Uterus (tissue), 4 donors: ENCODE data around the gene DBNL. TPM values are rescaled to one million over a fixed set of nuclear protein-coding genes. Genes with fewer than 3 reads are reported as not detected.

Experiments
- DNase-seq, 2 donors: peaks; one replicate each; pipeline ENCODE4 v3.0.0-alpha.2; 2019 to 2020
- H3K27ac ChIP-seq, 2 donors: fragments of 200-600 bp; sonication (generic); 1 replicate in 1 of 2; 2 replicates in 1 of 2; pipeline ENCODE4 v1.5.1; 2016 to 2018
- H3K27me3 ChIP-seq, 2 donors: fragments of 200-600 bp; sonication (generic); one replicate each; pipeline ENCODE4 v1.5.1; 2018 to 2019; ENCODE audit warnings: control low read depth in 1 of 2
- H3K36me3 ChIP-seq, 2 donors: fragments of 200-600 bp; sonication (generic); one replicate each; pipeline ENCODE4 v1.5.1; 2019; ENCODE audit warnings: control low read depth in 1 of 2
- H3K4me1 ChIP-seq, 2 donors: fragments of 200-600 bp; sonication (generic); one replicate each; pipeline ENCODE4 v1.5.1; 2018 to 2019; ENCODE audit warnings: control low read depth in 1 of 2
- H3K4me3 ChIP-seq, 2 donors: fragments of 200-600 bp; sonication (generic); 1 replicate in 1 of 2; 2 replicates in 1 of 2; pipeline ENCODE4 v1.5.1; 2018 to 2019; ENCODE audit warnings: mild to moderate bottlenecking in 1 of 2
- H3K9me3 ChIP-seq, 2 donors: fragments of 200-600 bp; sonication (generic); one replicate each; pipeline ENCODE4 v1.5.1; 2019; ENCODE audit warnings: control low read depth in 1 of 2
- POLR2A ChIP-seq, 2 donors: fragments of 450-650 bp; IDR thresholded peaks; one replicate each; pipeline ENCODE4 v1.6.1; 2016; ENCODE audit warnings: antibody characterized with exemption in 2 of 2, mild to moderate bottlenecking in 1 of 2, moderate library complexity in 1 of 2
- intact Hi-C: fragments of 100-400 bp; cut with DNase I; formaldehyde crosslinking; loops from one replicate; pipeline ENCODE4 v1.15.1; 2023; ENCODE audit warnings: low total_unique reads
- total RNA-seq, 4 donors: library from RNA; depleted of rRNA in 3 of 4; stranded (reverse); fragments of >200 nt in 3 of 4; gene quantifications; one replicate each; pipeline versions ENCODE4 v1.1.0 to v1.2.4, GENCODE V29; 2014 to 2023
- TF ChIP-seq, protein P1 (sequence below), 4 experiments: fragments of 200-600 bp in 2 of 4; fragments of 450-650 bp in 2 of 4; sonication (generic) in 2 of 4; IDR thresholded peaks; one replicate each; pipeline ENCODE4 v1.5.1; 2016 to 2019; ENCODE audit warnings: antibody characterized with exemption in 4 of 4, mild to moderate bottlenecking in 2 of 4, moderate library complexity in 1 of 4
- donor health status: DM: yes; HTN: yes; CAD: no.

DBNL gene
- total RNA-seq, 4 donors from 2014 or later, result 71.5 to 113 (median 91.0) TPM

- no peaks in the 10 kb centered on the region for H3K9me3 ChIP-seq
- intact Hi-C loops, result no loop called here
Measured at GRCh38 chr7:44042221-44042620, 2.3 kb upstream of the DBNL start.

GRCh38 chr7:44043902-44044301, 600 bp upstream of the DBNL start:
- no peaks in the 10 kb centered on the region for H3K36me3 ChIP-seq
- no peaks in the 10 kb centered on the region for H3K27me3 ChIP-seq
- TF ChIP-seq, protein P1, sequence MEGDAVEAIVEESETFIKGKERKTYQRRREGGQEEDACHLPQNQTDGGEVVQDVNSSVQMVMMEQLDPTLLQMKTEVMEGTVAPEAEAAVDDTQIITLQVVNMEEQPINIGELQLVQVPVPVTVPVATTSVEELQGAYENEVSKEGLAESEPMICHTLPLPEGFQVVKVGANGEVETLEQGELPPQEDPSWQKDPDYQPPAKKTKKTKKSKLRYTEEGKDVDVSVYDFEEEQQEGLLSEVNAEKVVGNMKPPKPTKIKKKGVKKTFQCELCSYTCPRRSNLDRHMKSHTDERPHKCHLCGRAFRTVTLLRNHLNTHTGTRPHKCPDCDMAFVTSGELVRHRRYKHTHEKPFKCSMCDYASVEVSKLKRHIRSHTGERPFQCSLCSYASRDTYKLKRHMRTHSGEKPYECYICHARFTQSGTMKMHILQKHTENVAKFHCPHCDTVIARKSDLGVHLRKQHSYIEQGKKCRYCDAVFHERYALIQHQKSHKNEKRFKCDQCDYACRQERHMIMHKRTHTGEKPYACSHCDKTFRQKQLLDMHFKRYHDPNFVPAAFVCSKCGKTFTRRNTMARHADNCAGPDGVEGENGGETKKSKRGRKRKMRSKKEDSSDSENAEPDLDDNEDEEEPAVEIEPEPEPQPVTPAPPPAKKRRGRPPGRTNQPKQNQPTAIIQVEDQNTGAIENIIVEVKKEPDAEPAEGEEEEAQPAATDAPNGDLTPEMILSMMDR (IDR thresholded peaks at IDR 0.05), result no peak
- TF ChIP-seq POLR2A (IDR thresholded peaks at IDR 0.05), result no peak
- H3K9me3 ChIP-seq, result no peaks in the 10 kb centered on the region
- intact Hi-C loops, result no loop called here
- no peak for DNase-seq
- H3K4me3 ChIP-seq, result peak overlapping the region; percentile 69 to 90
- H3K27ac ChIP-seq, result peak overlapping the region; percentile 73 to 79
- H3K4me1 ChIP-seq, result peaks cover 3 to 9% of the 10 kb centered on the region in 2 donors

More at GRCh38 chr7:44042221-44042620, 2.3 kb upstream of the DBNL start:
- H3K27ac ChIP-seq, result no peak overlapping the region
- no peaks in the 10 kb centered on the region for H3K27me3 ChIP-seq
- TF ChIP-seq, protein P1 (IDR thresholded peaks at IDR 0.05), result no peak
- TF ChIP-seq POLR2A (IDR thresholded peaks at IDR 0.05), result no peak
- DNase-seq, result no peak
- no peak overlapping the region for H3K4me3 ChIP-seq
- peaks cover 3 to 9% of the 10 kb centered on the region in 2 donors for H3K4me1 ChIP-seq
- no peaks in the 10 kb centered on the region for H3K36me3 ChIP-seq

DNA sequence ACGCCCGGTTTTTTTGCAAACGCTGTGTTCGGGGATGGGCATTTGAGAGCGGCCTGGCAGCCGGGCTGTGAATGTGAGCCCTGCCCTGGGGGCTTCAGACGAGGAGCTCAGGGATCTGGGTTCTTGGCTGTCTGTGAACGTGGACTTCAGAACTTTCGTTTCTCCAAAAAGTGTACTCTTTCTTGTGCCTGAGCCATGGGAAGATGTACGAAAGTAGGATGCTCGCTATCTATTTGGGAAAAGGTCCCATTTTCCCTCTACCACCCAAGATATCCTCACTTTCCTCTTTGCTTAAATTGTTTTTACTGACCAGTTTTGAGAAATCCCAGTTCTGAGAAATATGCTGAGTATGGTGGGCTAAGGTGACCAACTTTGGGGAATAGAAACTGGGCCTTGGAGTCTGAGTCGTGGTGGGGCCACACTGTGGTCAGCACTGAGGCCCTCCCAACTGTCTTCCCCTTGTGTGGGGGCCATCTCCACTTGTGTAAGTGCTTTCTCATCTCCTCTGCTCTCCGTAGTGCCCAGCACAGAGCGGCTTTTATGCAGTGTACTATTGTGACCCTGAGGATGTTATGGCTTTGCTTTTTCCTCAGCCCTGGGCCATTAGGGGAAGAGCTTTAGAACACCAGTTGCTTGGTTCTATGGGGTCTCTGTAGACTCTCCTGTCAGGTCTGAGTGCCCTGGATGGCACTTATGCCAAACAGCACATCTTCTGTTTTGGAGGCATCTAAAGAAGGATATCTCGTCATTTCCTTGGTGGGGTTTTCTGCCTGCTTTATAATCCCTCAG, 918 bp downstream of the DBNL start:
- peaks cover 3 to 9% of the 10 kb centered on the region in 2 donors for H3K4me1 ChIP-seq
- H3K27me3 ChIP-seq, result no peaks in the 10 kb centered on the region
- no peak for DNase-seq
- intact Hi-C loops, result no loop called here
- peak overlapping the region; percentile 73 to 79 for H3K27ac ChIP-seq
- no peak for TF ChIP-seq POLR2A (IDR thresholded peaks at IDR 0.05)
- TF ChIP-seq, protein P1 (IDR thresholded peaks at IDR 0.05), result no peak
- H3K9me3 ChIP-seq, result no peaks in the 10 kb centered on the region
- no peaks in the 10 kb centered on the region for H3K36me3 ChIP-seq
- peak overlapping the region; percentile 69 to 90 for H3K4me3 ChIP-seq

DNA sequence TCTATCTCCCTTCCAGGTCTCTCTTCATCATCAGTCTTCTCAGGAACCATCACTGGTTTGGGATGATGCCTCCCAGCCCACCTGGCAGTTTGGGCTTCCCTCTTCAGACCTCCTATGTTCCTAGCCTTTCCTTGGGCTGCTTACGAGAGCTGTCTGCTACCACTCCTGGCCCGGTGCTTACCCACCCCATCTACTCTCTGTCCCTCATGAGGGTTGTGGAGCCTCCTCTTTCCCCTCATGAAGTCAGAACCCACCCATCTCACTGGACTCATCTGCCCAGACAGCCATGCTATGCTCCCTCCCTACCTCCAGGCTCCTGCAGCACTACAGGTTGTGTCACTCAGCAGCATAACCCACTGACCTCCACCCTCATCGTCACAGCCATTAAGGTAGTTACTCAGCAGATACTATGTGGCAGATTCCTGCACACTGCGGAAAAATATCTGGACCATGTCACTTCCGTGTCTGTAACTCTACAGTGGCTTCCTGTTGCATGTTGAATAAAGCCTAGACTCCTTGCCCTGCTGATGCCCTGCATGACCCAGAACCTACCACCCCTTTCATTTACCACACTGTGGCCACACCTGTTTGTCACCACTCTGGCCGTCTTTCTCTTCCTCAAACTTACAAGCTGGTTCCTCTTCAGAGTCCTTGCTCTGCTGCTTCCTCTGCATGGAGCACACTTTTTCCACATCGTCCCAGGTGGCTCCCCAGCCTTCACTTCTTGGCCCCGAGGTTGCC, 2.0 kb downstream of the DBNL start:
- peak in 1 of 2 donors; percentile 6 for DNase-seq
- no peak overlapping the region for H3K27ac ChIP-seq
- intact Hi-C loops, result no loop called here

More for the DNA sequence above, 2.0 kb downstream of the DBNL start:
- Histone ChIP-seq H3K4me1 (peaks cover 3 to 5% of the 10 kb centered on the region in 2 donors), H3K4me3 (no peak overlapping the region), H3K36me3 (no peaks in the 10 kb centered on the region), H3K9me3 (no peaks in the 10 kb centered on the region), H3K27me3 (no peaks in the 10 kb centered on the region)
- TF ChIP-seq POLR2A (IDR thresholded peaks at IDR 0.05), result no peak
- TF ChIP-seq, protein P1 (IDR thresholded peaks at IDR 0.05), result no peak
